SU-DHL-6 (cell line): Measurements from ENCODE around the gene PON3.

Experiments
- H2AFZ ChIP-seq: fragments of 200-600 bp; sonication (generic); 2 replicates; pipeline ENCODE4 v1.6.1; 2014; ENCODE audit warnings: low read depth, mild to moderate bottlenecking, moderate library complexity, mixed read lengths, antibody characterized with exemption, low read length; ENCODE audit not compliant: severe bottlenecking
- H3F3A ChIP-seq: fragments of 200-600 bp; shearing (Covaris generic); 2 replicates; pipeline ENCODE4 v1.6.0; 2016; ENCODE audit warnings: antibody characterized with exemption, mild to moderate bottlenecking; ENCODE audit not compliant: insufficient read depth
- H3K27ac ChIP-seq: fragments of 200-600 bp; sonication (generic); 2 replicates; pipeline ENCODE4 v1.5.1; 2016; ENCODE audit warnings: low read depth, mild to moderate bottlenecking, low read length, moderate library complexity, mixed read lengths
- H3K27me3 ChIP-seq: fragments of 200-600 bp; sonication (generic), shearing (Covaris generic); 2 replicates; pipeline ENCODE4 v1.6.0; 2014; ENCODE audit warnings: mild to moderate bottlenecking, low read length
- H3K36me3 ChIP-seq: fragments of 200-600 bp; sonication (generic); 2 replicates; pipeline ENCODE4 v1.6.1; 2014; ENCODE audit warnings: mild to moderate bottlenecking, low read length, mixed read lengths
- H3K4me2 ChIP-seq: fragments of 300-600, 200-600 bp; shearing (Covaris generic), sonication (generic); 2 replicates; pipeline ENCODE4 v1.6.0; 2014; ENCODE audit warnings: low read length, low read depth, mild to moderate bottlenecking; ENCODE audit not compliant: poor library complexity, severe bottlenecking
- H3K4me3 ChIP-seq: fragments of 200-600 bp; sonication (generic); 2 replicates; pipeline ENCODE4 v1.5.1; 2014; ENCODE audit warnings: antibody characterized with exemption, low read length, mild to moderate bottlenecking, mixed read lengths; ENCODE audit not compliant: insufficient read depth, poor library complexity, severe bottlenecking
- H3K79me2 ChIP-seq: fragments of 200-600 bp; sonication (generic); 2 replicates; pipeline ENCODE4 v1.6.1; 2014; ENCODE audit warnings: mild to moderate bottlenecking, low read length, moderate library complexity; ENCODE audit not compliant: insufficient read depth
- H3K9ac ChIP-seq: fragments of 200-600 bp; sonication (generic); 2 replicates; pipeline ENCODE4 v1.7.0; 2014; ENCODE audit warnings: mild to moderate bottlenecking, low read length
- H3K9me2 ChIP-seq: fragments of 200-600 bp; sonication (generic); replicated peaks from 2 replicates; pipeline ENCODE4 v1.6.1; 2014; ENCODE audit warnings: low read length; ENCODE audit not compliant: insufficient read depth
- H3K9me3 ChIP-seq: fragments of 200-600 bp; sonication (generic); 2 replicates; pipeline ENCODE4 v1.6.1; 2014; ENCODE audit warnings: low read length, mixed read lengths; ENCODE audit not compliant: insufficient read depth
- H4K20me1 ChIP-seq: fragments of 200-600 bp; sonication (generic); 2 replicates; pipeline ENCODE4 v1.6.1; 2014; ENCODE audit warnings: low read depth, mild to moderate bottlenecking, antibody characterized with exemption, low read length, moderate library complexity, mixed read lengths
- CTCF ChIP-seq: fragments of 200-600 bp; sonication (generic); IDR thresholded peaks from one replicate; pipeline ENCODE4 v1.5.1; 2017; ENCODE audit warnings: antibody characterized with exemption, mild to moderate bottlenecking, low read length, moderate library complexity; ENCODE audit not compliant: insufficient read depth, poor library complexity, severe bottlenecking
- EZH2phosphoT487 ChIP-seq: fragments of 200-600 bp; sonication (generic), shearing (Covaris generic); conservative IDR thresholded peaks from 2 replicates; pipeline ENCODE4 v1.6.1; 2018; ENCODE audit warnings: mild to moderate bottlenecking, antibody characterized with exemption, low read length, moderate library complexity, mixed read lengths

Gene PON3

GRCh38 chr7:95427914-95428516, 31.8 kb upstream of the PON3 start:
- H3K4me2 ChIP-seq, result no peak overlapping the region
- no peak overlapping the region for H2AFZ ChIP-seq
- H3K4me3 ChIP-seq, result no peak overlapping the region
- no peaks in the 10 kb centered on the region for H3F3A ChIP-seq
- H3K9ac ChIP-seq, result no peak overlapping the region
- H3K36me3 ChIP-seq, result no peaks in the 10 kb centered on the region
- H3K9me3 ChIP-seq, result no peaks in the 10 kb centered on the region
- TF ChIP-seq CTCF (no peak), EZH2phosphoT487 (no peak)
- no peaks in the 10 kb centered on the region for H4K20me1 ChIP-seq
- H3K79me2 ChIP-seq, result no peaks in the 10 kb centered on the region
- no peak overlapping the region for H3K27ac ChIP-seq
- H3K27me3 ChIP-seq, result no peaks in the 10 kb centered on the region
- H3K9me2 ChIP-seq, result no peaks in the 10 kb centered on the region

DNA sequence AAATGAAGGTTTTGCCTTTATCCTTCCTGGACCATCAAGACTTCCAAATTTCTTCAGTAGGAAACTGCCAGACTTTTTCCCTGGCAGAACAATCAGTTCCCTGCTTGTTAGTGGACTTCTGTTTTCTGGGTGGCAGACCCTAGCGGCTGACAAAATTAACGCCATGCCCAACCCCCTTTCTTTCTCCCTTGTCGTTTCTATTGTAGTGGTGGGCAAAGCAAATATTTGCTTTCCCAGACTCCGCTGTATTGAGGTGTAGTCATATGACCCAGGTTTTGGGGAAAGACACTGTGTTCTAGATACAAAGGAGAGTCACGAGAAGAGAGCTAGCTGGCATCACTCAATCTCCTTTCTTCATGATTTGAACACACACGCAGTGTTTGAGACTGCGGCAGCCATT, 31.0 kb upstream of the PON3 start:
- H3K36me3 ChIP-seq, result no peaks in the 10 kb centered on the region
- no peaks in the 10 kb centered on the region for H4K20me1 ChIP-seq
- no peak overlapping the region for H3K4me3 ChIP-seq
- no peak overlapping the region for H2AFZ ChIP-seq
- H3K79me2 ChIP-seq, result no peaks in the 10 kb centered on the region
- no peaks in the 10 kb centered on the region for H3K27me3 ChIP-seq
- no peaks in the 10 kb centered on the region for H3K9me3 ChIP-seq
- no peak overlapping the region for H3K4me2 ChIP-seq
- H3K27ac ChIP-seq, result no peak overlapping the region
- no peak overlapping the region for H3K9ac ChIP-seq
- TF ChIP-seq EZH2phosphoT487 (no peak), CTCF (no peak)
- H3F3A ChIP-seq, result no peaks in the 10 kb centered on the region
- no peaks in the 10 kb centered on the region for H3K9me2 ChIP-seq

DNA sequence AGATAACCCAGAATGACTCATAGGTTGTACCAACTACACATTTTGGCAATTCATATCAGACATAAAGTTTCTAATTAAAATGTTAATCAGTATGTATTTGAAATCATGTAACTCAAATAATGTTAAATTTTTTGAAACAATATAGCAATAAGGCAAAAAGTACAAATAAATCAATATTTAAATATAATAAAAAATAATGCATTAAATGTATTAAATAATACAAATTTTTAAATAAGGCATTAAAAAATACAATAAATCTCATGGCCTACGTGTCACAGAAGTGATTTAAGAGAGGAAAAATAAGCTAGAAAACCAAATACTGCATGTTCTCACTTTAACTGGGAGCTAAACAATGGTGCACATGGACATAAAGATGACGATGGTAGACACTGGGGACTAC, 29.5 kb upstream of the PON3 start:
- Histone ChIP-seq H3K27me3 (no peaks in the 10 kb centered on the region), H3K36me3 (no peaks in the 10 kb centered on the region), H3K9me2 (no peaks in the 10 kb centered on the region), H4K20me1 (no peaks in the 10 kb centered on the region), H3F3A (no peaks in the 10 kb centered on the region), H3K79me2 (no peaks in the 10 kb centered on the region), H3K9ac (no peak overlapping the region), H3K27ac (no peak overlapping the region), H3K9me3 (no peaks in the 10 kb centered on the region), H3K4me3 (no peak overlapping the region), H3K4me2 (no peak overlapping the region), H2AFZ (no peak overlapping the region)
- TF ChIP-seq EZH2phosphoT487, result no peak
- no peak for TF ChIP-seq CTCF
